ENCODE results near the gene PARP15.

PARP15 gene

DNA sequence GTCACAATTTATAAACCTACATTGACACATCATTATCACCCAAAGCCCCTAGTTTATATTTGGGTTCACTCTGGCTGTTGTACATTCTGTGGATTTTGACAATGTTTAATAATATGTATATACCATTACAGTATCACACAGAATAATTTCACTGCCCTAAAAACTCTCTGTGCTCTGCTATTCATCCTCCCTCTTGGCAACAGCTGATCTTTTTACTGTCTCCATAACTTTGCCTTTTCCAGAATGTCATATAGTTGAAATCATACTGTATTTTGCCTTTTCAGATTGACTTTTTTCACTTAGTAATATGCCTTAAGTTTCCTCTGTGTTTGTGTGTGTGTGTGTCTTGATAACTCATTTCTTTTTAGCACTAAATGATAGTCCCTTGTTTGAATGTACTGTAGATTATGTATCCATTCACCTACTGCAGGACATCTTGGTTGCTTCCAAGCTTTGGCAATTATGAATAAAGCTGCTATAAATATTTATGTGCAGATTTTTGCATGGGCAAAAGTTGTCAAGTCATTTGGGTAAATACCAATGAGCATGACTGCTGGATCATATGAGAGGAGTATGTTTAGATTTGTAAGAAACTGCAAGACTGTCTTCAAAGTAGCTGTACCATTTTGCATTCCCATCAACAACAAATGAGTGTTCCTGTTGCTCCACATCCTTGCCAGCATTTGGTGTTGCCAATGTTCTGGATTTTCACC lies 9.5 kb downstream of the PARP15 start:
- H2AFZ ChIP-seq (ENCODE audit: low read depth): no peak overlapping the region
- H3K27me3 ChIP-seq (ENCODE audit: insufficient read depth, low read depth): no peaks in the 10 kb centered on the region
- no peak overlapping the region for H3K27ac ChIP-seq
- no peak overlapping the region for H3K4me3 ChIP-seq (IDR thresholded peaks at IDR 0.05; ENCODE audit: insufficient read depth, low read depth, low read length)
- no peaks in the 10 kb centered on the region for H3K36me3 ChIP-seq (ENCODE audit: insufficient read depth)
- no peak overlapping the region for H3K9ac ChIP-seq
- no peak overlapping the region for H3K4me2 ChIP-seq
- no peaks in the 10 kb centered on the region for H3K79me2 ChIP-seq (ENCODE audit: insufficient read depth, low read depth)
- no peaks in the 10 kb centered on the region for H4K20me1 ChIP-seq (ENCODE audit: insufficient read depth)
- no peak for TF ChIP-seq CTCF (conservative IDR thresholded peaks at IDR 0.05; ENCODE audit: low read depth, low read length)
- H3K4me1 ChIP-seq (ENCODE audit: low read depth, poor library complexity, severe bottlenecking): no peaks in the 10 kb centered on the region

DNA sequence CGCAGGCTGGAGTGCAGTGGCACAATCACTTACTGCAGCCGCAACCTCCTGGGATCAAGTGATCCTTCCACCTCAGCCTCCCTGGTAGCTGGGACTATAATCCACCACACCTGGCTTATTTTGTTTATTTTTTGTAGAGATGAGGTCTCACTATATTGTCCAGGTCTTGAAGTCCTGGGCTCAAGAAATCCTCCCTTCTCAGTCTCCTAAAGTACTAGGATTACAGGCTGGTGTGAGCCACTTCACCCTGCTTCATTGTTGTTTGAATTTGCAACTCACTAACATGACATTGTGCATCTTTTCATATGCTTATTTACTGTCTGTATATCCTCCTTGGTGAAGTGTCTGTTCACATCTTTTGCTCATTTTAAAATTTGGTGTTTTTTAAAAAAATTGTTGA lies 10.1 kb downstream of the PARP15 start:
- Histone ChIP-seq H3K36me3 (ENCODE audit: insufficient read depth) (no peaks in the 10 kb centered on the region), H3K27ac (no peak overlapping the region), H2AFZ (ENCODE audit: low read depth) (no peak overlapping the region), H3K4me1 (ENCODE audit: low read depth, poor library complexity, severe bottlenecking) (no peaks in the 10 kb centered on the region), H3K27me3 (ENCODE audit: insufficient read depth, low read depth) (no peaks in the 10 kb centered on the region), H3K9ac (no peak overlapping the region), H4K20me1 (ENCODE audit: insufficient read depth) (no peaks in the 10 kb centered on the region), H3K4me2 (no peak overlapping the region), H3K4me3 (IDR thresholded peaks at IDR 0.05; ENCODE audit: insufficient read depth, low read depth, low read length) (no peak overlapping the region), H3K79me2 (ENCODE audit: insufficient read depth, low read depth) (no peaks in the 10 kb centered on the region)
- no peak for TF ChIP-seq CTCF (conservative IDR thresholded peaks at IDR 0.05; ENCODE audit: low read depth, low read length)

GRCh38 chr3:122589297-122589696 lies 11.8 kb downstream of the PARP15 start:
- no peak overlapping the region for H3K4me3 ChIP-seq (IDR thresholded peaks at IDR 0.05; ENCODE audit: insufficient read depth, low read depth, low read length)
- no peak for TF ChIP-seq CTCF (conservative IDR thresholded peaks at IDR 0.05; ENCODE audit: low read depth, low read length)
- no peaks in the 10 kb centered on the region for H4K20me1 ChIP-seq (ENCODE audit: insufficient read depth)
- no peaks in the 10 kb centered on the region for H3K27me3 ChIP-seq (ENCODE audit: insufficient read depth, low read depth)
- no peak overlapping the region for H2AFZ ChIP-seq (ENCODE audit: low read depth)
- H3K4me1 ChIP-seq (ENCODE audit: low read depth, poor library complexity, severe bottlenecking): no peaks in the 10 kb centered on the region
- no peaks in the 10 kb centered on the region for H3K36me3 ChIP-seq (ENCODE audit: insufficient read depth)
- no peak overlapping the region for H3K9ac ChIP-seq
- no peaks in the 10 kb centered on the region for H3K79me2 ChIP-seq (ENCODE audit: insufficient read depth, low read depth)
- H3K4me2 ChIP-seq: no peak overlapping the region
- H3K27ac ChIP-seq: no peak overlapping the region

DNA sequence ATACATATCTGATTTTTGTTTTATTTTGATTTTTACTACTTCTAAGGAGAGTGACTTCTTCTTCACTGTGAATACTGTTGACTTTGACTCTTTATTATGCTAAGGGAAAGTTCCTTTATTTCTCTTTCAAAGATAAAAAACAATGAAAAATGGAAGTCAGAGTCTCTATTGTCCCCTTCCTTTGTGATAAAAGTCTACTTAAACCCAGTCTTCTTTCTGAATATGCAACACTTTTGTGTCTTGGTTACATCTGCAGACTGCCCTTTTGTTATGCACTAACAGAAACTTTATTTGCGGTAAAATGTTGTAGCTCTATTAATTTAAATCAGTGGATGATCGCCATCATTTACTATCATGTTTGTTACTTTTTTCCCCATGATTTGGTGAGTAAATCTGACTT lies 13.2 kb downstream of the PARP15 start:
- H3K27me3 ChIP-seq (ENCODE audit: insufficient read depth, low read depth): no peaks in the 10 kb centered on the region
- no peaks in the 10 kb centered on the region for H3K4me1 ChIP-seq (ENCODE audit: low read depth, poor library complexity, severe bottlenecking)
- no peak overlapping the region for H3K9ac ChIP-seq
- no peaks in the 10 kb centered on the region for H3K79me2 ChIP-seq (ENCODE audit: insufficient read depth, low read depth)
- H2AFZ ChIP-seq (ENCODE audit: low read depth): no peak overlapping the region
- no peaks in the 10 kb centered on the region for H3K36me3 ChIP-seq (ENCODE audit: insufficient read depth)
- TF ChIP-seq CTCF (conservative IDR thresholded peaks at IDR 0.05; ENCODE audit: low read depth, low read length): no peak
- no peak overlapping the region for H3K27ac ChIP-seq
- H4K20me1 ChIP-seq (ENCODE audit: insufficient read depth): no peaks in the 10 kb centered on the region
- H3K4me2 ChIP-seq: no peak overlapping the region
- no peak overlapping the region for H3K4me3 ChIP-seq (IDR thresholded peaks at IDR 0.05; ENCODE audit: insufficient read depth, low read depth, low read length)

All from KMS-11 (cell line).